H1 (cell line): ENCODE data around the gene KLF5. TPM values are rescaled to one million over a fixed set of nuclear protein-coding genes. Genes with fewer than 3 reads are reported as not detected.

Experiments used
- CTCF ChIA-PET: fragments of 300-600 bp; sonication (Branson Sonifier 250); formaldehyde crosslinking; loops from one replicate; lab custom pipeline; 2021; ENCODE audit not compliant: partially characterized antibody; lab: Charles Lee
- POLR2A ChIA-PET: fragments of 300-600 bp; sonication (Branson Sonifier 250); formaldehyde crosslinking; loops from one replicate; lab custom pipeline; 2021; ENCODE audit warnings: inconsistent platforms; ENCODE audit not compliant: partially characterized antibody; lab: Charles Lee
- DNase-seq, 2 experiments: peaks; one replicate each; pipeline versions ENCODE4 v3.0.0 to v3.0.0-alpha.2; 2010 to 2022; ENCODE audit warnings: low spot score in 2 of 2, low read depth in 1 of 2, mixed read lengths in 1 of 2
- FAIRE-seq: peaks from 2 replicates; lab custom pipeline; 2011; peaks lifted over from hg19 to GRCh38; lab: Jason Lieb, UNC
- H2AFZ ChIP-seq: 2 replicates; pipeline ENCODE4 v1.8.1; 2012; ENCODE audit warnings: low read length, inconsistent platforms
- H2AK5ac ChIP-seq: 2 replicates; pipeline ENCODE4 v1.6.1; 2013; ENCODE audit warnings: low read depth, low read length
- H2BK120ac ChIP-seq: replicated peaks from 2 replicates; pipeline ENCODE3; 2013; ENCODE audit warnings: low read depth, low read length, inconsistent platforms
- H2BK12ac ChIP-seq: 2 replicates; pipeline ENCODE4 v1.6.1; 2013; ENCODE audit warnings: low read depth, low read length
- H2BK15ac ChIP-seq: 2 replicates; pipeline ENCODE4 v1.6.1; 2013; ENCODE audit warnings: low read length
- H2BK20ac ChIP-seq: 2 replicates; pipeline ENCODE4 v1.6.1; 2013; ENCODE audit warnings: low read length
- H2BK5ac ChIP-seq: 2 replicates; pipeline ENCODE4 v1.6.1; 2013; ENCODE audit warnings: low read depth, low read length
- H3K14ac ChIP-seq: 2 replicates; pipeline ENCODE4 v1.6.1; 2013; ENCODE audit warnings: inconsistent platforms; ENCODE audit not compliant: insufficient read length
- H3K18ac ChIP-seq: 2 replicates; pipeline ENCODE4 v1.6.1; 2013; ENCODE audit warnings: low read length; ENCODE audit errors: extremely low read depth
- H3K23ac ChIP-seq: 2 replicates; pipeline ENCODE4 v1.6.1; 2013; ENCODE audit warnings: inconsistent platforms; ENCODE audit not compliant: insufficient read length
- H3K23me2 ChIP-seq: 2 replicates; pipeline ENCODE4 v1.6.1; 2013; ENCODE audit warnings: low read depth, low read length
- H3K27ac ChIP-seq: 2 replicates; pipeline ENCODE4 v1.6.1; 2011; ENCODE audit warnings: low read depth, low read length, inconsistent platforms
- H3K27me3 ChIP-seq, 4 experiments: replicated peaks in 1 of 4; 1 replicate in 1 of 4; 2 replicates in 3 of 4; pipeline versions ENCODE4 v1.6.1 to v1.8.1; 2011 to 2013; ENCODE audit warnings: low read length in 3 of 4, mild to moderate bottlenecking in 3 of 4, inconsistent platforms in 2 of 4, mixed read lengths in 2 of 4, moderate library complexity in 1 of 4; ENCODE audit not compliant: control insufficient read depth in 3 of 4, insufficient read depth in 3 of 4; ENCODE audit errors: extremely low read depth in 1 of 4
- H3K36me3 ChIP-seq, 4 experiments: 2 replicates each; pipeline versions ENCODE4 v1.6.1 to v1.8.1; 2011 to 2013; ENCODE audit warnings: mild to moderate bottlenecking in 4 of 4, low read length in 3 of 4, moderate library complexity in 2 of 4, control low read depth in 1 of 4, inconsistent platforms in 1 of 4; ENCODE audit not compliant: insufficient read depth in 4 of 4, control insufficient read depth in 2 of 4
- H3K4ac ChIP-seq: replicated peaks from 2 replicates; pipeline ENCODE3; 2013; ENCODE audit warnings: low read length, low read depth, mixed read lengths, inconsistent platforms; ENCODE audit not compliant: insufficient read length
- H3K4me1 ChIP-seq, 4 experiments: replicated peaks in 1 of 4; 1 replicate in 1 of 4; 2 replicates in 3 of 4; pipeline versions ENCODE4 v1.6.1 to v1.8.1; 2011 to 2013; ENCODE audit warnings: low read length in 3 of 4, inconsistent platforms in 2 of 4, mixed read lengths in 1 of 4; ENCODE audit not compliant: insufficient read depth in 4 of 4, control insufficient read depth in 3 of 4
- H3K4me2 ChIP-seq, 2 experiments: 2 replicates each; pipeline versions ENCODE4 v1.6.1 to v1.8.1; 2011 to 2013; ENCODE audit warnings: low read depth in 2 of 2, low read length in 2 of 2, control low read depth in 1 of 2, inconsistent platforms in 1 of 2, mild to moderate bottlenecking in 1 of 2; ENCODE audit not compliant: insufficient read depth in 1 of 2
- H3K4me3 ChIP-seq, 4 experiments: fragments of 200-600, 300-600 bp in 1 of 4; sonication (generic), shearing (Covaris generic), sonication (Bioruptor Twin) in 1 of 4; 2 replicates each; pipeline versions ENCODE4 v1.5.1 to v1.8.1; 2011 to 2016; ENCODE audit warnings: low read length in 4 of 4, low read depth in 3 of 4, control low read depth in 2 of 4, inconsistent platforms in 2 of 4, mild to moderate bottlenecking in 2 of 4, mixed read lengths in 1 of 4, moderate library complexity in 1 of 4; ENCODE audit not compliant: insufficient read depth in 2 of 4; ENCODE audit errors: extremely low read depth in 1 of 4
- H3K56ac ChIP-seq: replicated peaks from 2 replicates; pipeline ENCODE3; 2013; ENCODE audit warnings: low read depth, mild to moderate bottlenecking, mixed read lengths, low read length, inconsistent platforms; ENCODE audit not compliant: insufficient read length
- H3K79me1 ChIP-seq: 2 replicates; pipeline ENCODE4 v1.6.1; 2013; ENCODE audit warnings: low read depth, low read length, control low read depth
- H3K79me2 ChIP-seq, 2 experiments: 2 replicates each; pipeline versions ENCODE4 v1.6.1 to v1.8.1; 2012 to 2013; ENCODE audit warnings: low read length in 2 of 2, mild to moderate bottlenecking in 2 of 2, inconsistent platforms in 1 of 2; ENCODE audit not compliant: insufficient read depth in 2 of 2, control insufficient read depth in 1 of 2
- H3K9ac ChIP-seq, 4 experiments: replicated peaks in 1 of 4; 1 replicate in 1 of 4; 2 replicates in 3 of 4; pipeline versions ENCODE4 v1.6.1 to v1.8.1; 2011 to 2013; ENCODE audit warnings: low read depth in 3 of 4, low read length in 3 of 4, control low read depth in 2 of 4, mild to moderate bottlenecking in 2 of 4, moderate library complexity in 2 of 4, inconsistent platforms in 1 of 4; ENCODE audit errors: extremely low read depth in 1 of 4
- H3K9me3 ChIP-seq, 2 experiments: 2 replicates each; pipeline versions ENCODE4 v1.6.1 to v1.8.1; 2012 to 2013; ENCODE audit warnings: mild to moderate bottlenecking in 2 of 2, moderate library complexity in 2 of 2, control low read depth in 1 of 2, inconsistent platforms in 1 of 2, low read depth in 1 of 2, low read length in 1 of 2, mixed read lengths in 1 of 2; ENCODE audit not compliant: insufficient read depth in 2 of 2
- H4K20me1 ChIP-seq, 2 experiments: replicated peaks in 1 of 2; 2 replicates each; pipeline versions ENCODE3 to v1.8.1; 2011 to 2013; ENCODE audit warnings: inconsistent platforms in 2 of 2, low read length in 2 of 2, mild to moderate bottlenecking in 1 of 2; ENCODE audit not compliant: insufficient read depth in 2 of 2, control insufficient read depth in 1 of 2
- H4K5ac ChIP-seq: 2 replicates; pipeline ENCODE4 v1.6.1; 2013; ENCODE audit warnings: low read length, low read depth, mixed read lengths, inconsistent platforms; ENCODE audit not compliant: insufficient read length
- H4K8ac ChIP-seq: 2 replicates; pipeline ENCODE4 v1.8.0; 2013; ENCODE audit warnings: mild to moderate bottlenecking, moderate library complexity, low read length, inconsistent platforms; ENCODE audit not compliant: insufficient read depth; ENCODE audit errors: extremely low read depth
- H4K91ac ChIP-seq: replicated peaks from 2 replicates; pipeline ENCODE3; 2013; ENCODE audit warnings: low read length, mixed read lengths, inconsistent platforms; ENCODE audit not compliant: insufficient read length
- ASH2L ChIP-seq: fragments of 200-600, 300-600 bp; sonication (generic); IDR thresholded peaks from one replicate; pipeline ENCODE4 v1.7.1; 2017; ENCODE audit warnings: low read length
- CHD2 ChIP-seq: IDR thresholded peaks from 2 replicates; pipeline ENCODE4 v1.6.1; 2012; ENCODE audit warnings: low read length, improper control_type of control experiment
- EGR1 ChIP-seq: IDR thresholded peaks from 2 replicates; pipeline ENCODE4 v1.6.1; 2011; ENCODE audit warnings: low read depth, low read length, borderline replicate concordance
- RAD21 ChIP-seq, 2 experiments: IDR thresholded peaks in 1 of 2; conservative IDR thresholded peaks in 1 of 2; 2 replicates each; pipeline ENCODE4 v1.6.1; 2011; ENCODE audit warnings: low read depth in 2 of 2, low read length in 2 of 2, improper control_type of control experiment in 1 of 2, inconsistent platforms in 1 of 2, mild to moderate bottlenecking in 1 of 2, moderate library complexity in 1 of 2
- RNF2 ChIP-seq: fragments of 200-900, 300-1000 bp; sonication (generic); IDR thresholded peaks from 2 replicates; pipeline ENCODE4 v1.7.1; 2016; ENCODE audit warnings: borderline replicate concordance, low read depth, mild to moderate bottlenecking, antibody characterized with exemption, low read length; ENCODE audit not compliant: poor library complexity, severe bottlenecking; ENCODE audit errors: missing control alignments
- SIX5 ChIP-seq: IDR thresholded peaks from 2 replicates; pipeline ENCODE4 v1.6.1; 2011; ENCODE audit warnings: mild to moderate bottlenecking, low read depth, low read length
- SRF ChIP-seq: IDR thresholded peaks from 2 replicates; pipeline ENCODE4 v1.6.1; 2011; ENCODE audit warnings: mild to moderate bottlenecking, low read depth, low read length, moderate library complexity
- SUZ12 ChIP-seq: fragments of 200-600 bp; sonication (generic); IDR thresholded peaks from 2 replicates; pipeline ENCODE4 v1.6.1; 2012; ENCODE audit warnings: mild to moderate bottlenecking, inconsistent platforms, low read length, moderate library complexity, mixed read lengths
- TEAD4 ChIP-seq: IDR thresholded peaks from 2 replicates; pipeline ENCODE4 v1.6.1; 2012; ENCODE audit warnings: low read depth, low read length, inconsistent platforms, mixed read lengths
- whole genome bisulfite sequencing, 2 experiments: shearing (Covaris generic) in 1 of 2; methylation state at CpG; one replicate each; pipeline versions ENCODE4 v1.1.6 to v1.1.7; 2013 to 2015; ENCODE audit warnings: low lambda C conversion rate in 2 of 2, mixed read lengths in 2 of 2, inconsistent platforms in 1 of 2, low coverage in 1 of 2, missing lambda C conversion rate in 1 of 2; ENCODE audit not compliant: insufficient replicate concordance in 2 of 2, insufficient coverage in 1 of 2, insufficient read length in 1 of 2; ENCODE audit errors: extremely low coverage in 1 of 2, missing lambda C conversion rate in 1 of 2; 5-methylcytosine and 5-hydroxymethylcytosine counted together
- polyA plus RNA-seq, 7 experiments: library from polyadenylated mRNA; depleted of rRNA in 3 of 7; stranded (reverse) in 5 of 7; unstranded in 2 of 7; fragments of >200 nt in 5 of 7; fragments of 200-250 nt in 2 of 7; gene quantifications; 1 replicate in 5 of 7; 2 replicates in 1 of 7; 4 replicates in 1 of 7; pipeline versions ENCODE4 v1.2.1 to v1.2.3, GENCODE V29; 2011 to 2013; ENCODE audit warnings: missing spikeins in 2 of 7, mixed read lengths in 2 of 7
- total RNA-seq: library from RNA; stranded (reverse); fragmentation: NEBNext Ultra II Directional; extraction: Animal tissue kit (Norgen Biotek cat#: 25700); gene quantifications from 2 replicates; pipeline ENCODE4 v1.2.1, GENCODE V29; 2021

Gene KLF5
- total and polyA plus RNA-seq, 2 of the 8 experiments (the other 6 are each of a cell fraction or from before 2014, with no cell fraction given) = 1.2 to 2.3 TPM

DNA sequence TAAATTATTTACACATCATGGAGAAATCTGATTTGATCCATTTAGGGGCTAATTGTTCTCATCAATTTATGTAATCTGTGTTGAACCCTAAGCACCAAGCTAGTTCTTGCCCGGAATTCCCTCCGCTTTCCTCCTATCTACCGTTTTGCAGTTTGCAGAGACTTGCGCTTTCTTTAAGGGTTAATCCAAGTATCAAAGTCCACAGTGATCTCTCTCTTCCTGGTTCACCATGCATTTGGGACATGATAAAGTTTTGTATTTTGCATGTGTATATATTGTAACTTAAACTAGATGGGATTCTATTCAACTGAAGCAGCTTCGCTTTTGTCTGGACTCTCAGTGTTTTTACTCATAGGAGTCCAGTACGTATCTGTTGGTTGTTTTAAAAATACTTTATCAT lies 13.8 kb upstream of the KLF5 start:
- POLR2A ChIA-PET = no interaction called here
- CTCF ChIA-PET = interaction anchor here (0.6 kb wide), 1 partner anchor 1750 kb away, joined by 3 read pairs; no protein-coding TSS in a partner anchor
- DNase-seq = no peak

More for the DNA sequence above, 13.8 kb upstream of the KLF5 start:
- no peaks in the 10 kb centered on the region for H3K9me3 ChIP-seq
- H4K20me1 ChIP-seq = no peaks in the 10 kb centered on the region
- H3K56ac ChIP-seq = no peak overlapping the region
- H3K79me1 ChIP-seq = no peaks in the 10 kb centered on the region
- H2BK5ac ChIP-seq = no peak overlapping the region
- no peak overlapping the region for H3K27ac ChIP-seq
- H2BK12ac ChIP-seq = no peak overlapping the region
- H3K4me1 ChIP-seq = peaks cover 0 to 4% (median 0%) of the 10 kb centered on the region in 4 experiments; a peak in 2 of 7 replicates
- no peaks in the 10 kb centered on the region for H3K79me2 ChIP-seq
- H4K5ac ChIP-seq = no peak overlapping the region
- H3K27me3 ChIP-seq = no peaks in the 10 kb centered on the region
- H2BK120ac ChIP-seq = no peak overlapping the region
- H2AFZ ChIP-seq = no peak overlapping the region
- H2BK20ac ChIP-seq = no peak overlapping the region
- no peak overlapping the region for H3K14ac ChIP-seq
- no peak overlapping the region for H3K23ac ChIP-seq
- no peak overlapping the region for H2BK15ac ChIP-seq
- H3K4me2 ChIP-seq = no peak overlapping the region
- H3K18ac ChIP-seq = no peak overlapping the region
- no peak overlapping the region for H4K91ac ChIP-seq
- TF ChIP-seq SIX5 (no peak), CHD2 (no peak), RAD21 (IDR thresholded peaks at IDR 0.05 in 1 of 2, conservative IDR thresholded peaks at IDR 0.05 in 1 of 2; ENCODE audit: low read depth in 2 of 2, low read length in 2 of 2) (no peak), EGR1 (no peak), TEAD4 (no peak), ASH2L (no peak), RNF2 (no peak), SRF (no peak), SUZ12 (no peak)
- no peaks in the 10 kb centered on the region for H3K36me3 ChIP-seq
- no peak overlapping the region for H3K9ac ChIP-seq
- H3K4ac ChIP-seq = no peak overlapping the region
- H2AK5ac ChIP-seq = no peak overlapping the region
- no peak for FAIRE-seq
- no peak overlapping the region for H4K8ac ChIP-seq
- WGBS, 2 experiments = 94% methylated on average over 6 of the region's 6 CpGs; no CpG with 5 or more reads in 1 of the 2 experiments
- no peak overlapping the region for H3K4me3 ChIP-seq
- H3K23me2 ChIP-seq = no peaks in the 10 kb centered on the region
